Retinal pigment epithelial cell (primary cell): Measurements from ENCODE around the gene CORO7.
"Not testable (repeated sequence)": the region's sequence is repeated elsewhere in the genome, so short reads cannot be mapped to it uniquely, and the experiment has no call there.

Experiments used
- DNase-seq: peaks from one replicate; pipeline ENCODE4 v3.0.0-alpha.2; 2010; ENCODE audit warnings: low read depth
- H3K4me3 ChIP-seq: 2 replicates; pipeline ENCODE4 v1.5.1; 2011; ENCODE audit warnings: mild to moderate bottlenecking, low read length, control low read depth, moderate library complexity
- TF ChIP-seq, protein P1 (sequence below): conservative IDR thresholded peaks from 2 replicates; pipeline ENCODE4 v1.5.1; 2011; ENCODE audit warnings: low read depth, low read length, control low read depth, inconsistent platforms

The CORO7 gene

DNA sequence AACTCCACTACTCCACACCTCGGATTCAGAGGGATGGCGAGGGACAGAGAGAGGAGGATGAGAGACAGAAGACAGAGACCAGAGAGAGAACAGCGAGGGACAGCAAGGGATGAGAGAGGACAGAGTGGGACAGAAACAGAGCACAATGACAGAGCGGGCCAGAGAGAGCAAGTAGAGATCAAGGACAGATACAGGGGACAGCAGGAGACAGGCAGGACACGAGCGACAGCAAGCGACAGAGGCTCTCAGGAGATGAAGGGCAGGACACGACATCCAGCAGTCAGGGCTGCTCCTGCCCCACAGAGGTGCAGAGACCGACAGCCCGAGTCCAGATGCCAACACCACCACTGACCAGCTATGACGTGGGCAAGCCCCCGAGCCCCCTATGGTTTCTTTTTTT lies 14.9 kb downstream of the CORO7 start:
- no peak overlapping the region for H3K4me3 ChIP-seq
- TF ChIP-seq, protein P1, sequence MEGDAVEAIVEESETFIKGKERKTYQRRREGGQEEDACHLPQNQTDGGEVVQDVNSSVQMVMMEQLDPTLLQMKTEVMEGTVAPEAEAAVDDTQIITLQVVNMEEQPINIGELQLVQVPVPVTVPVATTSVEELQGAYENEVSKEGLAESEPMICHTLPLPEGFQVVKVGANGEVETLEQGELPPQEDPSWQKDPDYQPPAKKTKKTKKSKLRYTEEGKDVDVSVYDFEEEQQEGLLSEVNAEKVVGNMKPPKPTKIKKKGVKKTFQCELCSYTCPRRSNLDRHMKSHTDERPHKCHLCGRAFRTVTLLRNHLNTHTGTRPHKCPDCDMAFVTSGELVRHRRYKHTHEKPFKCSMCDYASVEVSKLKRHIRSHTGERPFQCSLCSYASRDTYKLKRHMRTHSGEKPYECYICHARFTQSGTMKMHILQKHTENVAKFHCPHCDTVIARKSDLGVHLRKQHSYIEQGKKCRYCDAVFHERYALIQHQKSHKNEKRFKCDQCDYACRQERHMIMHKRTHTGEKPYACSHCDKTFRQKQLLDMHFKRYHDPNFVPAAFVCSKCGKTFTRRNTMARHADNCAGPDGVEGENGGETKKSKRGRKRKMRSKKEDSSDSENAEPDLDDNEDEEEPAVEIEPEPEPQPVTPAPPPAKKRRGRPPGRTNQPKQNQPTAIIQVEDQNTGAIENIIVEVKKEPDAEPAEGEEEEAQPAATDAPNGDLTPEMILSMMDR, result no peak
- no peak for DNase-seq

DNA sequence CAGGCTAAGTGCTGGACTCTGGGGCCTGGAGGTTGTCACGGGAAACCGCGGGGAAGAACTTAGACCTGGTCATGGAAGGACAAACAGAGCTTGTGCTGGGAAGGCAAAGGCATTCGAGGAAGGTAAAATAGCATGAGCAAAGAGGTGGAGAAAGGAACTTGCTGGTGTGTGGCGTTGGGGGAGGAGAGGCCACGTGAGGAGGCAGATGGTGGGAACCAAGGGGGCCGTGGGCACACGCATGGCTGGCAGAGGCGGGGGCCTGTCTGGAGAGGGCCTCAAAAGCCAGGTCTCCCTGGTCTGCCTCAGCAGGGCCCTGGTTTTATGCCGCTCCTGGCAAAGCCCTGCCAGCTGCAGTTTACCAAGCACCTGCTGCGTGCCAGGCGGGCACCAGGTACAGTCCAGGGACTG lies 15.3 kb downstream of the CORO7 start:
- no peak overlapping the region for H3K4me3 ChIP-seq
- no peak for DNase-seq
- TF ChIP-seq, protein P1, result no peak

DNA sequence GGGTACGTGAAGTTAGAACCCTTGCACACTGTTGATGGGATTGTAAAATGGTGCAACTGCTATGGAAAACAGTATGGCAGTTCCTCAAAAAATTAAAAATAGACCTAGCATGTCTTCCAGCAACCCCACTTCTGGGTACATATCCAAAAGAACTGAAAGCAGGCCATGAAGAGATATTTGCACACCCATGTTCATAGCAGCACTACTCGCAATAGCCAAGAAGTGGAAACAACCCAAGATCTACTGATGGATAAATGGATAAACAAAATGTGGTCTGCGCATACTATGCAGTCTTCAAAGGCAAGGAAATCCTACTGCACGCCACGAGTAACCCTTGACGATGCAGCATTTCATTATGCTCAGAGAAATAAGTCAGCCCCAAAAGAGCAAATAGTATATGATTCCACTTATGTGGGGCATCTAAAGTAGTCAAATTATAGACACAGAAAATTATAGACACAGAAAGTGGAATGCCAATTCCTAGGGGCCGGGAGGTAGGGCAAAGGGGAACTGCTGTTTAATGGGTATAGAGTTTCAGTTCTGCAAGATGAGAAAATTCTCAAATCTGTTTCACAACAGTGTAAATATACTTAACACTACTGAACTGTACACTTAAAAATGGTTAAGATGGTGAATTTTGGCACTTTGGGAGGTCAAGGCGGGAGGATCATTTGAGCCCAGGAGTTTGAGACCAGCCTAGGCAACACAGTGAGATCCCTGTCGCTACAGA lies 17.2 kb downstream of the CORO7 start:
- H3K4me3 ChIP-seq, result no peak overlapping the region
- no peak for DNase-seq
- TF ChIP-seq, protein P1, result no peak

DNA sequence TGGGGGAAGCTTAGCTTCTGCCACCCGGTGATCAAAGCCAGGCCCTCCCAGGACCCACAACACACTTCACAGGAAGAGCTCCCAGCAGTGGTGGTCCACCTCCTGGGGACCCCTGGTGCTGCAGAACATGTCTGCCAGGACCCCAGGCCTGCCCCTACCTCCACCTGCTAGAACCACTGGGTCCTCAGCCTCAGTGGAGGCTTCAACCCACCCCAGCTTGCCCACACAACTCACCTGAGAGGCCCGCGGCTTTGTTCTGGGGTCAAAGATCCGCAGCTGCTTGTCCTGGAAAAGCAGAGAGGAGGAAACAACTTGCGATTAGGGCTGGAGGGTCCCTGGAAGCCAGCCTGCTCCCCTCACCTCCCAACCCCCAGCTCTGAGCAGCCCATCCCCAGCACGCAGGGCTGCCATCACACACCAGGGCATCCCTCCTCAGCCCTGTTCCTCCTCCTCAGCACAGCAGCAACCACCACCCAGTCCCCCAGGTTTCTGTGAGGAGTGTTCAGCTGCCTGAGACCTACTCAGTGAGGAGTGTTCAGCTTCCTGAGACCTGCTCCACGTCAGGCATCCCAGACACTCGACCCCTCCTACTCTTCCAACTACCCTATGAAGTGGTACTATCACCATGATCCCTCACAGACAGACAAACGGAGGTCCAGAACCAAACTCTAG lies 21.2 kb downstream of the CORO7 start:
- H3K4me3 ChIP-seq, result no peak overlapping the region
- TF ChIP-seq, protein P1, result no peak
- DNase-seq, result no peak

DNA sequence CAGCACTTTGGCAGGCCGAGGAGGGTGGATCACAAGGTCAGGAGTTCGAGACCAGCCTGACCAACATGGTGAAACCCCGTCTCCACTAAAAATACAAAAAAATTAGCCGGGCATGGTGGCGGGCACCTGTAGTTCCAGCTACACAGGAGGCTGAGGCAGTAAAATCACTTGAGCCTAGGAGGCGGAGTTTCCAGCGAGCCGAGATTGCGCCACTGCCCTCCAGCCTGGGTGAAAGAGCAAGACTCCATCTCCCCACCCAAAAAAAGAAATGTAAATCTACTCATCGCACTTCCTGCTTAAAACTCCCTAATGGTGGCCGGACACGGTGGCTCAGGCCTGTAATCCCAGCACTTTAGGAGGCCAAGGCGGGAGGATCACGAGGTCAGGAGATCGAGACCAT lies 22.5 kb downstream of the CORO7 start:
- H3K4me3 ChIP-seq, DNase-seq: not testable (repeated sequence)

DNA sequence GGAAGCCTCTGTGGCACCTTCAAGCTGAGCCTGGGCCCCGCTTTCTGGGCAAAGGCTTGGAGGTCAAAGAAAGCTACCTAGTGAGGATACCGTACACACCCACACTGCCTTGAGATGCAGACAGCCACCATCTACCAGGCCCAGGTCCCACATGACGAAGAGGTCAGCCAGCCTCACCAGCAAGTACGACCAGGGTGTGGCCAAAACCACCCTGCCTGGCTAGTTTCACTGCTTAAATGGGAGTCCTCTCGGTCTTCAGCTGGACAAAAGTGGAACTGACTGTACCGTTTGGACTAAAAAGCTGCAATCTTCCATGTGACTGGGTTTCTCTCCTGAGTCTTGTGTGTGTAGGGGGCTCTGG lies 23.2 kb downstream of the CORO7 start:
- no peak overlapping the region for H3K4me3 ChIP-seq
- no peak for DNase-seq
- TF ChIP-seq, protein P1, result no peak

DNA sequence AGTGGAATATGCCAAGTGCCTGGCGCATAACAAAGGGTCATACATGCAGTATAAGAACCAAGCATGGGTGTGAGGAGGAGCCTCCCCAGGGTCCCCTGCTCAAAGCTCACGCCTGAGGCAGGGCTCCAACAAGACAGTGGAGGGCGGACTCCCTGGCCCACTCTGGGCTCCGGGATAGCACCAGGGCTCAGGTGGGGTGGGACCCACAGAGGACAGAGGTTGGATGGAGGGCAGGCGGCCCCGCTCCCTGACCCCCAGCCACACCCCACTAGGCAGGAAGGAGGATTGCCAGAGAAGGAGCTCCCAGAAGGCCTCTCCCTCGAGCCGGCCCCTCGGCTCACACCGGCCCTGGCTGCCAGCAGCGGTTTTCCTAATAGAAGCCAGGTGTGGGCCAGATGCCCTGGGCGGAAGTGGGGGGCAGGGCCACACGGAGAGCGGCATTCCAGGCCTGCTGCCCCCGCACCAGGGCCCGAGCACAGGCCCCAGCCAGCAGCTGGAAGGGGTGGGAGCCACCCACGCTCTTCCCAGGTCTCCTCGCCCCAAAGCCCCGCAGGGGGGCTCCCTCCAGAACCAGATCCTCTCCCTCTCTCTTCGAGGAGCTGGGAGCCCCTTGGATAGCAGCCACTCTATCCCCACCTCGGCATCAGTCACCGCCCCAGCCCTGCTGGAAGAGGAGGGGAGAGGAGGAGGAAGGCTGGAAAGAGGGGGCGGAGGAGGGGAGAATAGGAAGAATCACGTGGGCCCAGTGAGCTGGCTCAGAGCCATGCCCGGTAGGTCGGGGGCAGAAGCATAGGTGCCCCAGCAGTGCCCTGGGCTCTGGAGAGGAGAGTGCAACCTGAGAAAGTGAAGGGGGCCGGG lies 23.8 kb downstream of the CORO7 start:
- no peak for DNase-seq
- no peak overlapping the region for H3K4me3 ChIP-seq
- TF ChIP-seq, protein P1, result no peak
